GM12864 (cell line): ENCODE measurements around the gene TMEM178B.

ENCODE experiments used
- DNase-seq: peaks from one replicate; pipeline ENCODE4 v3.0.0-alpha.2; 2011; ENCODE audit warnings: low read depth
- H3K4me3 ChIP-seq: 2 replicates; pipeline ENCODE4 v1.5.1; 2011; ENCODE audit warnings: mild to moderate bottlenecking, low read depth, low read length, control low read depth
- CTCF ChIP-seq: IDR thresholded peaks from 2 replicates; pipeline ENCODE4 v1.5.1; 2011; ENCODE audit warnings: low read depth, mild to moderate bottlenecking, moderate library complexity, low read length, control low read depth, inconsistent platforms; ENCODE audit errors: missing control alignments

Gene TMEM178B

DNA sequence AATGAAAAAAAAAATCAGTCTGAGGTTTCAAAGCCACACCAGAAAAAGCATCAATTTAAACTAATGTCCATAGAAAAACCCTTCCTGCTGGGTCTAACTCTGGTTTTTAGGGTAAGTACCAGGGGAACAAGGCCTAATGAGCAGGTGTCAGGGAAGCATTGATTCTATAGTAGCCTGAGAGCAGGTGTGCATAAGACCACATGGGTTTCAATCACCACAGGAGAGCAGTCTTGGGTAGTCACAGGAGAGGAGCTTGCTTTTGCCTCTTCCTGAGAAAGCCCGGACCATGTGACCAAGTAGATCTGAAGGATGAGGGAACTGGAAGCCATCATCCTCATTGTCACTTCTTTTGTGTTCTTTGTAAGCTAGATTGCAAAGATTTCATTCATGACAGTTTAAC, 411.0 kb downstream of the TMEM178B start:
- H3K4me3 ChIP-seq: no peak overlapping the region
- no peak for DNase-seq
- no peak for TF ChIP-seq CTCF

DNA sequence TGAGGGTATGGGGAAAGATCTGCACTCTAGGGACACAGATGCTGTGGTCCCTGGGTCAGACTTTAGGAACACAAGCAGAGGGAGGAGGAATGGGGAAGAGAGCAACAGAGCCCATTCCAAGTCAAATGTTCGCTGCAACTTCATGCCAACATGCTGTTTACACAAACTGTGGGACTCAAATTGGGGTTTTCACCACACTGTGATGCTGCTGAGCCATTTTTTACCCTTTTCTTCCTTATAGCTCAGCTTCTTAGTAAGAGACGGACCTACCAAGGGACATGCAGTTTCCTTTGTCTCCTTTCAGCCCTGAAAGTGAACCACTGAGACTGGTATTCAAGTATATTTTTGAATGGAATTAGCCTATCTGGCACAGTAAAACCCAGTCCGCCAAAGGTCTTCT, 413.1 kb downstream of the TMEM178B start:
- no peak for DNase-seq
- peak; percentile 7 for TF ChIP-seq CTCF
- H3K4me3 ChIP-seq: no peak overlapping the region

GRCh38 chr7:141490474-141490873, 416.6 kb downstream of the TMEM178B start:
- DNase-seq: no peak

GRCh38 chr7:141495057-141495456, 421.2 kb downstream of the TMEM178B start:
- no peak for DNase-seq

More at GRCh38 chr7:141490474-141490873, 416.6 kb downstream of the TMEM178B start:
- TF ChIP-seq CTCF: no peak
- H3K4me3 ChIP-seq: no peak overlapping the region

DNA sequence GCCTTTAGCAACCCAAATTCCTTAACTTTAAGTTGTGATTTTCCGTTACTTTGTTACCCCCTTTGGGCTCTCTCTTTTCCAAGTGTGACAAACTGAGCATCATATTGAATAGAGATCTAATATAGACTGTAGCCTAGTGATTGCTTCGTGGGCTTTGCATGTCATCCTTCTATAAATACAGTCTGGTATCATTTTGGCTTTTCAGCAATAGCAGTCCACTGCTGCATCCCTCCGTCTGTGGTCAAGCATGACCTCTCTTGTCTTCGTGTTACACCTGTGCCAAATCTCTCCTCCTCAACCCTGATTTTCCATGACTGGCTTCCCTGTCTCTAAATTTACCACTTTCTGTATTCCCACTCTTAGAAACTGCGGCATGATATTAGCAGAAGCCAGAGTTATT, 423.5 kb downstream of the TMEM178B start:
- no peak overlapping the region for H3K4me3 ChIP-seq
- no peak for TF ChIP-seq CTCF
- no peak for DNase-seq

More at GRCh38 chr7:141495057-141495456, 421.2 kb downstream of the TMEM178B start:
- TF ChIP-seq CTCF: no peak
- H3K4me3 ChIP-seq: no peak overlapping the region

GRCh38 chr7:141500608-141501007, 426.7 kb downstream of the TMEM178B start:
- TF ChIP-seq CTCF: no peak
- no peak overlapping the region for H3K4me3 ChIP-seq
- no peak for DNase-seq

DNA sequence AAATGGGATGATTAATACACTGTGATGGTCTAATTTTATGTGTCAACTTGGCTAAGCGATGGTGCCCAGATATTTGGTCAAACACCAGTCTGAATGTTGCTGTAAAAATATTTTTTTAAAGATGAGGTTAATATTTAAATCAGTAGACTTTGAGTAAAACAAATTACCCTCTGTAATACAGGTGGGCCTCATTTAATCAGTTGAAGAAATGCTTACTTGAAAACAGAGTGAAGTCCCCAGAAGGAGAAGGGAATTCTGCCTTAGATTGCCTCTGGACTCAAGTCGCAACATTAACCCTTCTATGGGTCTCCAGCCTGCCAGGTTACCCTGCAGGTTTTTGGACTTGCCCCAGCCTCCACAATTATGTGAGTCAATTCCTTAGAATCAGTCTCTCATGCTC, 427.6 kb downstream of the TMEM178B start:
- TF ChIP-seq CTCF: no peak
- H3K4me3 ChIP-seq: no peak overlapping the region
- no peak for DNase-seq
